ENCODE results near the gene SCUBE1.
A peak's percentile ranks its signal among the peaks of the same experiment; 100 is the strongest.

The SCUBE1 gene

DNA sequence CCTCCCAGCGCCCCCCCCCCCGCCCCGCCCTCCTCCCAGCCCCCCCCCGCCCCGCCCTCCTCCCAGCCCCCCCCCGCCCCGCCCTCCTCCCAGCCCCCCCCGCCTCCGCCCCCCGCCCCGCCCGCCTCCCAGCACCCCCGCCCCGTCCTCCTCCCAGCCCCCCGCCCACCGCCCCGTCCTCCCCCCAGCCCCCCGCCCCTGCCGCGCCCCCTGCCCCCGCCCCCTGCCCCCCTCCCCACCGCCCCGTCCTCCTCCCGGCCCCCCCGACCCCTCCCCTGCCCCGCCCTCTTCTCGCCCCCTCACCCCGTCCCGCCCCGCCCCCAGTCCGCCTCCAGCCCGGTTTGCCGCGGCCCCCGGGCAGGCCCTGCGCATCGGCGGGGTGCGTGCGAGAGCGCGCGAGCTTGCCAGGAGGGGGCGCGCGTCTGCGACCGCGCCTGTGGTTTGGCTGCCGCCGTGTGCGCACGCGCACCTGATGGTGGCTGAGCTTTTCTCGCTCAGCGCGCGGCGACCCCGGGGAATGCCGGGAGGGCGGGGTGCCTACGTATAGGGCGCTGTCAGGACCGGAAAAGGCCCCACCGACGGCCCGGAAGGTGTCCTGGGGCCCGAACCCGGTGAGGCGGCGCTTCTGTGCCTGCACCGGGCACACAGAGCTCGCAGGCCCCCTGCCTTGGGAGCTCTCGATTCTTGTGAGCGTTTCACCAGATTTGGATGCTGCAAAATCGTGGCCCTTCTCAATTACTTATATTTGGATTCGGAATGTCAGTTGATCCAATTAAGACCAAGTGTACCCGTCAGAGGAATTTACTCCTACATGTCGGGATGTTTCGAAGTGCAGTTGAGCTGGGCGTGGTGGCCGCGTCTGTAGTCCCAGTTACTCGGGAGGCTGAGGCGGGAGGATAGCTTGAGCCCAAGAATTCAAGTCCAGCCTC is 155.7 kb downstream of the SCUBE1 start:
- peak; percentile 72 for DNase-seq

DNA sequence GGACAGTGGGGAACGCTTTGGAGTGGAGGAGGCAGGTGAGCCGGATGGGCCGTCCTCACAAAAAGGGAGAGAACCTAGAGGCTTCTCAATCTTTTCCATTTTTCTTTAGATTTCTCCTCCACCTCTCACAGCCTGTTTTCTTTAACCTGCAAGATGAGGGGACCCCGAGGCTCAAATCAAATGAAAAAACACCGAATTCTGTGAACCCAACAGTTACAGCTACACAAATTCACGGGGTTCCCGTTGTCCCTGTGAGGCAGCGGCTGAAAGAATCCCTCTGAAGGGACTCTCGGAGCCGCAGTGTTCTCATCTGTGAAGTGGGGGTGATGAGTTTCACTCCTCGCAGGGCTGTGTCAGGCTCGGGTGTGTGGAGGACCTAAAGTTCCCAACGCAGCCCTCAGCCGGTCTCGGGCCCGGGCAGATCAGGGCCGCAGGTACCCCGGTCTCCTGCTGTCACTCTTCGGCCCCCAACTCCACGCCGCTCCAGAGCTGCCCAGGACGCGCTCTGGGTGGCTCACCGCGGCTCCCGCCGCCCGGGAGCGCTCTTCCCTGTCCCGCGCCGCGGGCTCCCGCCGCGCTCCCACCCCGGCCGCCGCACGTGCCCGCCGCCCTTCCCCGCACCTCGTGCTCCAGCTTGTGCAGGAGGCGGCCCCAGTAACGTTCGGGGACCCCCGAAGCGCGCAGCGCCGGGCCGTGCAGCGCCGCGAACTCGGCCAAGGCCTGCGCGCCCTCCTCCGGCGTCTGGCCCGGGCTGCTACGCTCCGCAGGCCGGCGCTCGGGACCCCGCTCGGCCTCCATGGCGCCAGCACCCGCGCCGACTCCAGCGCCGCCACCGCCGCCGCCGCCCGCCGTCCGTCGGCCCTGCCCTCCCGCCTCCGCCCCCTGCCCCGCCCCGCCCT is 156.7 kb downstream of the SCUBE1 start, which contains the start of gene TTLL12:
TTLL12 (minus strand) TSS at position 863 of the 899 bp plus-strand sequence; CDS start at position 798, 65 bp downstream.
- no peak for DNase-seq

DNA sequence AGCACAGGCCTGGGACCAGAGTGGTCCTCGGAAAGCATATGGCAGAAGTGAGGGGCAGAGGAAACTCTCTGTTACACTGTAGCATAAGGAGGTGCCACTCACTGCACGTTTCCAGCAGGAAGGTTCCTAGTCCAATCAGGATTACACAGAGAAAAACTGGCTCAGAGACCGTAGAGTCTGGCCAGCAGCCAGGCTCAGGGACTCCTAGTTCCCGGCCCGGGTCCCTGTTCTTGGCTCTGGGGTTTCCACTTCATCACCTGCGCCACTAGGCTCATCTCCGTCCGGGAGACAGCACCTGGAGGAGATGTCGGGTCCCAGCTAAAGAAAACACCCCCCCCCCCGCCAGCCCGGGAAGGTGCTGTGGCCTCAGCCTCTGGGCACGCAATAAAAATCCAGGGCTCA is 157.3 kb downstream of the SCUBE1 start:
- DNase-seq = no peak

DNA sequence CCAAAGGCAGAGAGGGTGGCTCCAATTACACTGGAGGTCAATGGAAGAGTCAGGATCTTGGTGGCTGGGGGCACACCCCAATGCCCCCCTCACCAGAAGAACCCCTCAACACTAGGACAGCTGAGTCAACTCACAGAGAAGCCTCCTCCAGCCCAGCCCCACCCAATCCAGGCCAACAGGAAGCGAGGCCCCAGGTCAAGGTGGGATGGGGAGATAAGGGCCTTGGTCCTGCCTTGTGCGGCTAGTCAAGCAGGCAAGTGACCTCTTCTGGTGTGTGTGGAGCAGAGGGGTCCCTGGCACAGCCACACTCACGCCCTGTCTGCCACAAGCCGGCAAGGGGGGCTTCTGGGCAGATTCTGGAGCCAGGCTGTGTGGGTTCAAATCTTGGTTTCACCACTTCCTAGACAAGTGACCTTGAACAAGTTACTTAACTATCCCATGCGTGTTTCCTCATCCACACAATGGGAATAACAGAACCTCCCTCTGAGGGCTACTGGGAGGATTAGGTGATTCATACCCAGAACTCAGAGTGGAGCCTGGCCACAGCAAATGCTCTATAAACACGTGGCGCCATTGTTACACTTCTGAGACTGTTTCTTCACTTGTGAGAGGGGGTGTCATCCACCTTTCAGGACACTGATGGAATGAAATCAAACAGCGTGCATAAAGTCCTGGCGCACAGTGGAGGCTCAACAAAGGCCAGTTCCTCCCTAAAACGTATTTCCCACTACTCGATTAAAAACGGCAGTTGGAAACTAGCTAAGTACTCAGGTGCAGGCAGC is 159.5 kb downstream of the SCUBE1 start:
- DNase-seq = no peak

DNA sequence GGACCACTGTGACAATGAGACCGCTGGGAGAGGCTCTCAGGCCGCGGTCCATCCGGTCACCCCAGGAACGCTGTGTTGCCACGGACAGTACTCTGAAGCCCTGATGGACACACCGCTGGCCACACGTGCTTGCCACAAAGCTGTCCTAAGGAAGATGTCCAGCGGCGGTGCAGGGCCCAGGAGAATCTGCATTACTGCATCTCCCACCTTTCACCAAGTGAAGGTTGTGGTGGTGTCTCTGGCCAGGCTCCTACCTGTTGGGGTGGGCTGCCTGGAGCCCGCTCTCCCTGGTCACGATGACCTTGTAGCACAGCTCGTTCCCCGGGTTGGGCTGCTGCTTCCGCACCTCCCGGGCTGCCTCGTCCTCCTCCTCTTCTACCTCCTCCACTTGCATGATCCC is 160.4 kb downstream of the SCUBE1 start:
- no peak for DNase-seq

DNA sequence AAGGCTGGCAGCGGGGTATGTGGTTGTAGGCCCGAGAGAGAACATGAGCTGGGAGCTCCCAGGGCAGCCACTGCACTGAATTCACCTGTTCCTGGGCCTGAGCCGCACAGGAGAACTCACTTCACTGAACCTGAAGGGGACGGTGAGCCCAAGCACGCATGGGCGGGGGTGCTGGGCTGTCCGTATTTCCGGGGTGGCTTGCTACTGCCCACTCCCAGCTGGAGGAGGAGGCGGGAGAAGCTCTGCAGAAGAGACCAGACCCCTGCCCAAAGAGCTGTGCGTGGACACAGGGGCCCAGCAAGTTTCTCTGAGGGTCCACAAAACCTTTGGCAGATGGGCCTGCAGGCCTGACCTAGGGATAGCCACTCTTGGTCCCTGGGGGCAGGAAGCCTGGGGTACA is 161.1 kb downstream of the SCUBE1 start:
- DNase-seq = no peak

DNA sequence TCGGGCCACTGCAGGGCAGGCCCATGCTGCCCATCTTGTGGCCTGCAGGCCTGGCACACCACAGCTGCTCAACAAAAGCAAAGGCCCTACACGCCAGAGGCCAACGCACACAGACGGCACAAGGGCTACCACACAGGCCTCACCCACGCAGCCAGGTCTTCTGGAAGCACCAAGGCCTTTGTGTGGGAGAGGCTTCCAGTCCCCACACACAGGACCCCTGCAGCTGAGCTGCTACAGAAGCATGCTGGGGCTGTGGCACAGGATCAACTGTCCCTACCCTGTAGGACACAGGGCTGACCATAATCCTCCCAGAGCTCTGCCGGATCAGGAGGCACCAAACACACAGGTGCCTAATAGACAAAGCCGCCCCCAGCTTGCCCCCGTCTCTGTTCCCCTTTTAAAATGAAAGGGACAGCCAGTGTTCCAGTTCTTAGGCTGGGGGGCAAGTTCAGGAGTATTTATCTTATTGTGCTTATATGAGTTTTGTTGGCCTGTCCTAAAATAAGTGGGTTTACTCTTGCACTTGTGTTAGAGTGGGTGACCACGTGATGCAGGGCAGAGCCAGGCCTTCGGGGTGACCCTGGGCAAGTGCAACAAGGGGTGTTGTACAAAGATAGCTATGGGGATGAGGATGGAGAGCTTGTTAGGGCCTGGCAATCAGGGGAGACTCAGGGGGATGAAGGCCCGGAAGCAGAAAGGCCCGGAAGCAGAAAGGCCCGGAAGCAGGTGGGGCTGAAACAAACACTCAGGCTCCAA is 161.7 kb downstream of the SCUBE1 start:
- no peak for DNase-seq

DNA sequence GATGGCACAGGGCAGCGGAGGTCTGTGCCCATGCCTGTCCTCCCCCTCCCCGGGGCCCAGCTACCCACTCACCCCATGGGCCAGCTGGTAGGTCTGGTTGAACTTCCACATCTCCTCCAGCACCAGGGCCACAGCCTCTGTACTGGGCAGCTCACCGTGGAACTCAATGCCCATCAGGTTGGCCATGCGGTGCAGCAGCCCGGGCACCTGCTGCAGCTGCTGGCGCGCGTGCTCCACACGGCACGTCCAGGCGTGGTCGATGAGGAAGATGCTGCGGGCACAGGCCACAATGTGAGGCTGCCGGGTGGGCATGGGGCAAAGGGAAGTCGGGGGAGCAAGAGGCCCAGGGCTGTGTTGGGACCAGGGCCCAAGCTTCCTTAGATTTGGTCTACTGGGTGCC is 162.5 kb downstream of the SCUBE1 start:
- DNase-seq = no peak

DNA sequence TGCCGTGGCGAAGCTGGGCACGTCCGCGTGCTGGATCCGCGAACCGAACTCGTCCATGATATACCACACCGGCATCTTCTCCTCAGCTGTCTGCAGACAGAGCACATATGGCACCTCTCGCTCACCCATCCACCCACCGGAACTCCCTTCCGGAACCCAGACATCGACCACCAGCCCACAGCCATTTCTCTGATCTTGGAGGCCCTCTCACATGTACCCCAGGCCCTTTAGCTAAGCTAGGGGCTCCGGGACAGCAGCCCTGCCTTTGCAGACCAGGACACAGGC is 163.3 kb downstream of the SCUBE1 start:
- no peak for DNase-seq

DNA sequence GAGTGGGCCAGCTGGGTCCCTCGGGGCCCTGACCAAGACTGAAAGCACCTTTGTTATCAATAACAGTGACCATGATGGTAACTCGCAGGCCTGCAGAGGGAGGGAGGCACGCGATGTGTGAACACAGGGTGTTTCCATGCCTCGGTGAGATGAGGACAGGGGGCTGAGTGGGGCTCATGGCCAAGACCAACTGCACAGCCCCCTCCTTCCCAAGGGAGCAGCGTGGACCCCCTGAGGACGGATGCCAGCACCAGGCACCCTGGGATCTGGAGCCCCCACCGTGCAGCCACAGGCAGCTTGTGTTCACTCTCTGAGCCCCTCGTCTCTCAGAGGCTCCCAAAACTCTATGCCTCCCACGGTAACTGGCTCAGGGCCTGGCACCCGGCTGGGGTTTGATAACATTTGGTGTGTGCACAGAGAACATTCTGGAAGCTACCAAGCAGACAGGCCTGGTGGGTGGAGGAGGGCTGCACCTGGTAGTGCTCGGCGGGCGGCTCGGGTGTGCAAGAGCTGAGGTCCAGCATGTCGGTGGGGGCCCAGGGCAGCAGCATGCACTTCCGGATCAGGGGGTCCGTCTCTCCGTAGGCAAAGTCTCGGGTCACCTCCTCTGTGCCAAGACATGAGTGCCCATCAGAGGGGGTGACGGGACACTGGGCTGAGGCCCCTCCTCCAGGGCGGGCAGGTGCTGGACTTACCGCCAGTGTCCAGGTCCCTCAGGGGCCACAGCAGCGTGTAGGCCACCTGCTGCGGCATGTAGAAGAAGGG is 163.8 kb downstream of the SCUBE1 start:
- DNase-seq = no peak

DNA sequence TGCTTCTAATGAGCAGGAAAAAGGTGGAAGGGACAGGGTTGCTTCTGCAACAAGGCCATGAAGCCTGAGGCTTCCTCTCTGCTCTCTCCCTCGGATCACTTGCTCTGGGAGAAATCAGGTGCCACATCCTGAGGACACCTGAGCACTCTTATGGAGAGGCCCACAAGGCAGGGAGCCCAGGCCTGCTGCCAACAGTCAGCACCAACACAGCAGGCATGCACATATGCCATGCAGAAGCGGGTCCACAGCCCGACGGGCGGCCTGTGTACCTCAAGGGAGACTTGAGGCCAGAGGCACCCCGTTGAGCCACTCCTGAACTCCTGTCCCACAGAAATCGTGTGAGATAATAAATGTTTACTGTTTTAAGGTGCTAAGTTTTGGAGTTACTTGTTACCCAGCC is 165.7 kb downstream of the SCUBE1 start:
- DNase-seq = no peak

DNA sequence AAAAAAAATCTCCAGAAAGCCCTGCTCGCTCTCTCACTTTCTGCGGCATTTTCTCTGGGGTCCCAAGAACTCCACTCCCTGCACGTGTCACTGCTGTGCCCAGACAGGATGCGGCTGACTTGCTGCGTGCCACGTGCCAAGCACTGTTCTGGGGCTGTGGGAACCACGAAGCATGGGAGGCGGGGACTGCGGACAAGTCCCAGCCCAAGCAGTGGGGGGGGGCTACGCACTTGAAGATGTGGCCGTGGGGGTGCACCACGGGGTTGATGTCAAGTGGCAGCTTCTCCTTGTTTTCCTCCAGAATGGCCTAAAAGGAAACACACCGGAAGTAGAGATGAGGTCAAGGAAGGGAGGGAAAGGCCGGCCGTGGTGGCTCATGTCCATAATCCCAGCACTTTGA is 167.1 kb downstream of the SCUBE1 start:
- DNase-seq = no peak

DNA sequence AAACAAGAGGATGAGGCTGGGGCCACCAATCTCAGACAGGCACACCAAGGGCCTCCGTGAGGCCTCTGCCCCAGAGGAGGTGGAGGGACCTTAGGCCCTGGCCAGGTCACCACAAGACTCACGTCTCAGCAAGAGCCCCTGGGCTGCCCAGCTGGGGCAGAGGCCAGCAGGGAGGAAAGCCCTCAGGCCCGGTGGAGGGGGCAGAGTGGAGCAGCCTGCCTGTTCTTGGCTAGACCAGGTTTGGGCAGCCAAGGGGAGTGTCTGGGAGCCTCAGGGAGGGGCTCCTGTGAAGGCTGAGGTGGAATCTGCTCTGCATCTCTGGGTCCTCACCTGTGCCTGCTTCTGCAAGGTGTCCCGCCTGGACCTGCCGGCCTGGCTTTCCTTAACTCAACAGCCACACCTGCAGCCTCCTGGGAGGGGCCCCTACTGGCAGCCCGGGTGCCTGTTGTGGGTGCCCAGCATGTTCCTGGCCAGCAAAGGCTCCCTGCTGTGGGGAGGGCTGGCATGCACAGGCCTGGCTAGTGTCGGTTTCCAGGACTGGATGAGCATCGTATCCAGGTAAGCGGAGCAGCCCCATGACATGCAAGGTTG is 168.1 kb downstream of the SCUBE1 start:
- DNase-seq = no peak

DNA sequence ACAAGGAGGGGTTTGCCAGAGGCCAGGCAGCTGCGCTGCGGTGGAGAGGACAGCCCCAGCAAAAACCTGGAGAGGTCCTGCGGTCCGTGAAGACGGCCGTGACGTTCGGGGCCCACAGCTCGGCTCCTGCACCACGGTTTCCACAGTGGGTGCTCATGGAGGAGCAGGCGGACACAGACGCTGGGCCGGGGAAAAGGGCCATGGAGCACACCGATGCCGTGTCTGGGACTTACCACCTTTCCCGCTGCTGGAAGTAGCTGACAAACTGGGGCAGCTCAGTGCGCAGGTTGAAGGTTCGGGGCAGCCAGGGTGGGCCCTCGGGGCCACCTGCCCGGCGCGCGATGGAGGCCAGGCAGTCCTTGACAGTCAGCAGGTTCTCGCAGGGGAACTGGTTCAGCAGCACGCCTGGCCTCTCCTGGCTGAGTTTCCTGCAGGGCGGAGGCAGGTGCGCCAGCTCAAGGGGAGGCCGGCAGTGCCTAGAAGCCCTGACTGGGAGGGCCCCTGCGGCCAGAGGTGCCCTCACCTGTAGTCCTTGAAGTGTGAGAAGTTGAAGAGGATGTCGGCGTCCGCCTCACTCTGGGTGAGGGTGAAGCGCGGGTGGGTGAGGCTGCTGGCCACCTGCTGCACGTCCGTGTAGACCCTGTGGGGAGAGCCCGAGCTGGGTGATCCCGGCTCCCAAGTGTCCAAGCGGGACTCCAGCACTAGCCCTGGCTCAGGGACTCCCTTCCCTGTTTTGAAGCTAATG is 169.0 kb downstream of the SCUBE1 start:
- no peak for DNase-seq

DNA sequence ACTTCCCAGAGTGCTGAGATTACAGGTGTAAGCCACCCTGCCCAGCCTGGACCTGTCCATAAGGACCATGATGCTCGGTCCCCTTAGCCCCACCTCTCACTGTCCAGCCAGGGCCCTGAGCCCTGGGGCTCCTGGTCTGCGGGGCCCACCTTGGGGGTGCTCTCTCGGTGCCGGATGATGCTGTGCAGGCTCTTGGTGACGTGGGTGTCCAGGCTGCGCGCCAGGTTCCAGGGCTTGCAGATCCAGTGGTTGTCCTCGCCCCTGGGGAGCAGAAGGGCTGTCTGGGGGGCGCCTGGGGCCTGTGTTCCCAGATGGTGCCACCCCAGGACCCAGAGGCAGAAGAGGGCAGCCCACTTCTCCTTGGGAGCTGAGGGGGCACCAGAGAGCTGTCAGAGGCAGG is 169.6 kb downstream of the SCUBE1 start:
- no peak for DNase-seq

DNA sequence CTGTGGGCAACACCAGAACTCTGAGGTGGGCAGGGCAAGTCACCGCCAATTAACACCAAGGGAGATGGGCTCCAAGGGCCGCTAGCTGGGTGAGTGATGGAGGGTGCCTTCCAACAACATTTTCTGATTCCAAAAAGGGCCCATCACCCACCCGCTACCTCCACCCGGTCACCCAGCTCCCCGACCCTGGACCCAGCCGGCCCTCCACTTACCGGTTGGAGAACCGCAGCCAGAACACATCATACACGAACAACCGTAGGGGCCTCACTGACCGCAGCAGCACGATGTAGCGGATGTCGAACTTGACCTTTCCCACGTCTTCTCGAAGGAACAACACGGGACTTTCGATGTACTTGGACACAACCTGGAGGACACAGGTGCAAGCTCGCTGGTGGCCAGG is 171.0 kb downstream of the SCUBE1 start:
- DNase-seq = no peak

DNA sequence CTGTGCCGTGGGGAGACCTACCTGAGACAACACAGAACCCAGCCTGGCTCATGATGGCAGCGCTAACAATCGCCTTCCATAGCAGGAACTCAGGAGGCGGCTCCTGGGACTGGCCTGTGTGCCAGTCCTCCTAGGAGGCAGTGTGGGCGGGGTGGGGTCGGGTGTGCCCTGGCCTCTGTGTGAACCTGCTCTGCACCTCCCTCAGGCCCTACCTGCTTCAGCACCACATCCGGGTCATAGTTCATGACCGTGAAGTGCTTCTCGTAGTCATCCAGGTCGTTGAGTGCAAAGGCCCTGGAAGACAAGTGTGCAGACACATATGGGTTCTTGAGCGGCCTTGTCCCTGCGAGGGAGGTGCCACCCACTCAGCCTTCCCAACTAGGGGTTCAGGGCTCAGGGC is 171.6 kb downstream of the SCUBE1 start:
- DNase-seq = no peak

DNA sequence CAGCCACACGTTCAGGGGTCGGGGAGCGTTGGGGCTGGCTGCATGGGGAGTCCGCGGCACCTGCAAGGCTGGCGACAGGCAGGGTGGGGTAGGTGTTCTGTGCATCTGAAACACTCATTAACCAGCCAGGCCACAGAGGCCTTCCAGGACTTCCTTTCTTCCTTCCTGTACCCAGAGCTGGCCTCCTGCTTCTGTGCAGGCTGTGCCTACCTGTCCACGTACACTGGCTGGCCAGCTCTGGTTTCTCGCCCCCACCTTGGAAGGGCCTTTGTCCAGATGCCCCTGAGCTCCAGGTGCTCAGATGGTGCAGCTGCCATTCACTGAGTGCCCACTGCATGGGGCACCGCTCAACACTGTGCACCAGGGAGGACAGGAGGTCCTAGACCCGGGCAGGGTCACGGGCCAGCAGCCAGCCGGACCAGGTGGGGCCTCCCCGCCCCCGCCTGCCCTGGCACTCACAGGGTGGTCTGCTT is 172.1 kb downstream of the SCUBE1 start:
- DNase-seq = no peak

DNA sequence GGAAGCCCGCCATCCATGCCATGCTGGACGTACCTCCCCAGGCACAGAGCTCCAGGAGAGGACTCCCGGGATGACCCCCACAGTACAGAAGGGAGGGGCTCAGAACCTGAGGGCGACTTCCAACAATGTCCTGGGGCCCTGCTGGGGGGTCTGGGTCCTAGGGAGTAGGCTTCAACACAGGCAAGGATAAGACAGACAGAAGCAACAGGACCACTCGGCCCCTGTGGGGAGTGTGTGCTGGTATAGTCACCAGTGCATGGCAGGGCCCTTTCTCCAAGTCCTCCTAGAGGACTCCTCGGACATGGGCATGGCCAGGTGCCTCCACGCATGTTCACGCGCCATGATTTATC is 173.1 kb downstream of the SCUBE1 start:
- DNase-seq = no peak
